Neuronal stem cell (in vitro differentiated cells): Measurements from ENCODE around the gene AOAH.
A peak's percentile ranks its signal among the peaks of the same experiment; 100 is the strongest.

ENCODE experiments used
- DNase-seq: peaks from one replicate; pipeline ENCODE4 v3.0.0-alpha.2; 2013; ENCODE audit warnings: low spot score
- H2AFZ ChIP-seq: one replicate; pipeline ENCODE4 v1.6.1; 2013; ENCODE audit warnings: mild to moderate bottlenecking, low read length, inconsistent platforms
- H2AK5ac ChIP-seq: 2 replicates; pipeline ENCODE4 v1.6.1; 2013; ENCODE audit warnings: low read depth, mild to moderate bottlenecking, inconsistent platforms, low read length, moderate library complexity, mixed read lengths
- H2BK120ac ChIP-seq: 2 replicates; pipeline ENCODE4 v1.6.1; 2013; ENCODE audit warnings: low read depth, mild to moderate bottlenecking, inconsistent platforms, low read length, moderate library complexity, mixed read lengths
- H2BK12ac ChIP-seq: one replicate; pipeline ENCODE4 v1.6.1; 2013; ENCODE audit warnings: low read length, inconsistent platforms
- H2BK15ac ChIP-seq: 2 replicates; pipeline ENCODE4 v1.6.1; 2013; ENCODE audit warnings: mild to moderate bottlenecking, low read length, inconsistent platforms, mixed read lengths
- H2BK5ac ChIP-seq: one replicate; pipeline ENCODE4 v1.6.1; 2013; ENCODE audit warnings: inconsistent platforms, mild to moderate bottlenecking, low read length, moderate library complexity
- H3K14ac ChIP-seq: one replicate; pipeline ENCODE4 v1.6.1; 2013; ENCODE audit warnings: low read length, inconsistent platforms
- H3K18ac ChIP-seq: 2 replicates; pipeline ENCODE4 v1.6.1; 2013; ENCODE audit warnings: low read length, inconsistent platforms
- H3K23ac ChIP-seq: 2 replicates; pipeline ENCODE4 v1.6.1; 2013; ENCODE audit warnings: low read depth, mild to moderate bottlenecking, mixed read lengths, low read length, inconsistent platforms; ENCODE audit not compliant: poor library complexity
- H3K27ac ChIP-seq: replicated peaks from 3 replicates; pipeline ENCODE4 v1.5.1; 2013; ENCODE audit warnings: low read length, inconsistent platforms
- H3K27me3 ChIP-seq, 3 experiments: 2 replicates each; pipeline ENCODE4 v1.6.1; 2013; ENCODE audit warnings: low read length in 3 of 3, mild to moderate bottlenecking in 2 of 3, inconsistent platforms in 1 of 3, low read depth in 1 of 3, mixed read lengths in 1 of 3, moderate library complexity in 1 of 3; ENCODE audit not compliant: control insufficient read depth in 3 of 3, insufficient read depth in 3 of 3
- H3K36me3 ChIP-seq, 2 donors: replicated peaks in 1 of 2; 2 replicates each; pipeline ENCODE4 v1.6.1; 2013; ENCODE audit warnings: low read length in 2 of 2; ENCODE audit not compliant: control insufficient read depth in 2 of 2, insufficient read depth in 2 of 2
- H3K4ac ChIP-seq: 2 replicates; pipeline ENCODE4 v1.6.1; 2013; ENCODE audit warnings: inconsistent platforms, mild to moderate bottlenecking, low read length, moderate library complexity
- H3K4me1 ChIP-seq, 2 donors: 1 replicate in 1 of 2; 2 replicates in 1 of 2; pipeline ENCODE4 v1.6.1; 2013; ENCODE audit warnings: low read length in 2 of 2, low read depth in 1 of 2; ENCODE audit not compliant: control insufficient read depth in 2 of 2, insufficient read depth in 1 of 2
- H3K4me2 ChIP-seq: one replicate; pipeline ENCODE4 v1.6.1; 2013; ENCODE audit warnings: mild to moderate bottlenecking, low read length, inconsistent platforms; ENCODE audit not compliant: insufficient read depth, poor library complexity, severe bottlenecking
- H3K4me3 ChIP-seq, 2 donors: 2 replicates each; pipeline ENCODE4 v1.5.1; 2013; ENCODE audit warnings: low read length in 2 of 2, mild to moderate bottlenecking in 2 of 2, inconsistent platforms in 1 of 2, moderate library complexity in 1 of 2
- H3K79me1 ChIP-seq: one replicate; pipeline ENCODE4 v1.6.1; 2013; ENCODE audit warnings: low read depth, mild to moderate bottlenecking, inconsistent platforms, low read length, moderate library complexity
- H3K9ac ChIP-seq: one replicate; pipeline ENCODE4 v1.6.1; 2013; ENCODE audit warnings: mild to moderate bottlenecking, low read depth, low read length, inconsistent platforms; ENCODE audit not compliant: poor library complexity
- H3K9me3 ChIP-seq, 2 donors: replicated peaks in 1 of 2; 2 replicates each; pipeline versions ENCODE3 to v1.6.1; 2013; ENCODE audit warnings: low read length in 2 of 2, mild to moderate bottlenecking in 2 of 2, inconsistent platforms in 1 of 2, low read depth in 1 of 2, mixed read lengths in 1 of 2, moderate library complexity in 1 of 2; ENCODE audit not compliant: control insufficient read depth in 2 of 2, insufficient read depth in 1 of 2
- H4K8ac ChIP-seq: one replicate; pipeline ENCODE4 v1.6.1; 2013; ENCODE audit warnings: low read depth, mild to moderate bottlenecking, inconsistent platforms, low read length, moderate library complexity
- H4K91ac ChIP-seq: one replicate; pipeline ENCODE4 v1.6.1; 2013; ENCODE audit warnings: low read length, low read depth, mild to moderate bottlenecking, inconsistent platforms; ENCODE audit not compliant: poor library complexity
- WGBS, 2 donors: extraction: QIAGEN DNeasy Blood & Tissue Kit; methylation state at CpG; one replicate each; pipeline ENCODE4 v1.1.7; 2013; ENCODE audit warnings: missing lambda C conversion rate in 2 of 2, mixed read lengths in 1 of 2; ENCODE audit not compliant: insufficient read length in 2 of 2, insufficient replicate concordance in 1 of 2; ENCODE audit errors: extremely low coverage in 2 of 2; 5-methylcytosine and 5-hydroxymethylcytosine counted together

The AOAH gene

DNA sequence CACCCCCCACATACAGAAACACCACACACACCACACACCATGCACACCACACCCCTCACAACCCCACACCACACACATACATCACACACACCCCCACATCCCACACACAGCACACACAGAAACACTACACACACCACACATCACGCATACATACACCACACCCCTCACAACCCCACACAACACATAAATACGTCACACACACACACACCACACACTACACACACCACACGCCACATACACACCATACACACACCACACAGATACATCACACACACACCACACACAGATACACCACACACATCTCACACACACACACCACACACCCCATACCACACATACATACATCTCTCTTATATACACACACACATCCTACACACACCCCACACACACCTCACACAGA, 208.4 kb downstream of the AOAH start:
- Histone ChIP-seq H4K91ac (no peak overlapping the region), H2BK120ac (no peak overlapping the region)

DNA sequence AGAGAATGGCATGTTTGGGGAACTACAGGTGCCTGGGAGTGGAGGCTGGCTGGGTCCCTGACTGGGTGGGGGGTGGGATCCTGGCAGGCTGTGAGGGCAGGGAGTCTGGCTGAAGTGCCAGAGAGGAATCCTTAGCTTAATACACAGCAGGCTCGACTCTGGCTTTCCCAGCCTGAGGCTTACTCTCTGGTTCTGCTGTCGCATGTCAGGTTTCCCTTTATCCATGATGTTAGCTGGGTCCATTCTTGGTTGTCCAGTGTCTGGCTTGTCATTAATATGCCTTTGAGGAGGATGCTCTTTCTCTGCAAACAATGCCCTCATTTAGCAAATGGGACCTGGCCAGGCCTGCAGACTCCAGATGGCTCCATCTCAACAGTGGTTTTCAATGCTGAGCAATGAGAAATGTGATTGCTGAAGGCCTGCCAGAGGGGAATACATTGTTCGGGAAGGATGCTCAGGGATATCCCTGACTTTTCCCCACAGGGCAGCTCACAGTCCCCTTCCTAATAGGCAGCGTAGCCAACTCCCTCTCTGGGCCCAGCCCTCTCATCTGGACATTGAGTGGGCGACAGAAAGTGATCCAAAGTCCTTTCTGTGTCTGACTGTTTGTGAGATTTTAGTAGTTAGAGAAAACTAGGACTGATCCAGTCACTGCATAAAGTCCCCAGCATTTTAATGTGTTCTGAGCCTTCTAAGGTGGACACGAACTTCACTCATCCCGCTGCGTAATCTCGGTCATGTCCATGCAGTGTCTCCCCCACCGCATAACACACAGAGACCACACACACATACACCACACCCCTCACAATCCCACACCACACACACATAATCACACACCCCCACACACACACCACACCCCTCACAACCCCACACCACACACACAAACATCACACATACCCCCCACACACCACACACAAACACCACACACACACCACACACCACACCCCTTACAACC, 209.7 kb downstream of the AOAH start:
- Histone ChIP-seq H3K18ac (no peak overlapping the region), H2AFZ (peak overlapping the region; percentile 55), H3K27ac (no peak overlapping the region), H3K14ac (no peak overlapping the region), H2BK120ac (no peak overlapping the region), H4K91ac (no peak overlapping the region), H3K9me3 (peaks cover 0 to 2% of the 10 kb centered on the region in 2 donors), H2BK12ac (no peak overlapping the region), H4K8ac (no peak overlapping the region), H3K4me2 (no peak overlapping the region), H3K4me3 (peak overlapping the region in 1 of 2 donors; percentile 36), H2BK15ac (no peak overlapping the region), H3K4ac (no peak overlapping the region), H3K4me1 (peaks cover 6% of the 10 kb centered on the region in 2 donors), H3K23ac (no peak overlapping the region), H2BK5ac (no peak overlapping the region), H3K27me3 (no peaks in the 10 kb centered on the region), H3K9ac (no peak overlapping the region), H3K36me3 (peaks cover 0 to 2% of the 10 kb centered on the region in 2 donors), H2AK5ac (no peak overlapping the region), H3K79me1 (no peaks in the 10 kb centered on the region)
- WGBS, 2 donors, result no CpG with 5 or more reads among the region's 10 CpGs
- DNase-seq, result no peak

More for the DNA sequence above, 208.4 kb downstream of the AOAH start:
- peak overlapping the region; percentile 54 for H2BK15ac ChIP-seq
- peak overlapping the region; percentile 53 for H3K9ac ChIP-seq
- DNase-seq, result no peak
- peaks cover 6 to 7% of the 10 kb centered on the region in 2 donors for H3K4me1 ChIP-seq
- no peak overlapping the region for H3K4me2 ChIP-seq
- H3K4ac ChIP-seq, result peak overlapping the region; percentile 87
- WGBS, 2 donors, result 100% methylated on average over 1 to 3 of the region's 3 CpGs
- H3K27me3 ChIP-seq, result no peaks in the 10 kb centered on the region
- H3K4me3 ChIP-seq, result peak overlapping the region in 1 of 2 donors; percentile 27
- no peak overlapping the region for H2AFZ ChIP-seq
- no peak overlapping the region for H3K27ac ChIP-seq
- peaks cover 0 to 2% of the 10 kb centered on the region in 2 donors for H3K9me3 ChIP-seq
- H3K23ac ChIP-seq, result peak overlapping the region; percentile 11
- H3K14ac ChIP-seq, result peak overlapping the region; percentile 3
- H3K18ac ChIP-seq, result peak overlapping the region; percentile 31
- H2AK5ac ChIP-seq, result no peak overlapping the region
- peak overlapping the region; percentile 35 for H2BK5ac ChIP-seq
- no peaks in the 10 kb centered on the region for H3K79me1 ChIP-seq
- peaks cover 0 to 2% of the 10 kb centered on the region in 2 donors for H3K36me3 ChIP-seq
- peak overlapping the region; percentile 98 for H2BK12ac ChIP-seq
- peak overlapping the region; percentile 33 for H4K8ac ChIP-seq

DNA sequence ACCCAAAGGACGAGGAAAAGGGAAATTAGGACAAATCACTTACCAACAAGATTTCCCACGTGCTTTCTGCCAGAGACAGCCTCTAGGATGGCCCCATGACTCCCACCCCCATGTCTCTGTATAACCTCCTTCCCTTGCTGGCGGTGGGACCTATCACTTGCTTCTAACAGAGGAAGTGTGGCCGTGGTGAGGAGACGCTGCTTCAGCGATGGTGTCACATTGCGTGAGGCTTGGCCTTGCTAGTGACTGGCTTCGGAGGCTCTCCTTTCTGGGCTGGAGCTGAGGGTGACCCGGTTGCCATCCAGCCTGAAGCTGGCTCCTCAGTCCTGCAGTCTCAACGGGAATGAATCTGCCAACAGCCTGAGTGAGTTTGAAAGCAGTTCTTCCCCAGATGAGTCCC, 210.9 kb downstream of the AOAH start:
- H2BK120ac ChIP-seq, result no peak overlapping the region

DNA sequence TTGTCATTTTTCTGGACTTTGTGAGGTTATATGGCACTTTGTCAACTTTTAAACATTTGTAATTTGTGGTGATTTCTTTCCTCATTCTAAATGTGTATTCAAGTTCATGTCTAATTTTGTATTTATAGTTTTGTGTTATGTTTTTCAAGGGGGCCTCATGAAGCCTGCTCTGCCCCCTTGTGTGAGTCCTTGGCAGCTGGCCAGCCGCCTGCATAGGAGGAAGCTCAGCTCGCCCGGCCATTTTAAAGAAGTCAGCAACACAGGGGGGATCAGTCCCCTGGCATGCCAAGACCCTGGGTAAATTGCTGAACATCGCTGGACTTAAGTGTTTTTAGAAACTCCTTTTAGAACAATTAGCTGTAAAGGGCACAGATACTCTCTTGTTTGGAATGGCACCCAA, 211.7 kb downstream of the AOAH start:
- H3K14ac ChIP-seq, result no peak overlapping the region

More for the DNA sequence above, 210.9 kb downstream of the AOAH start:
- H3K4me3 ChIP-seq, result no peak overlapping the region
- no peak overlapping the region for H3K14ac ChIP-seq
- no peaks in the 10 kb centered on the region for H3K27me3 ChIP-seq
- H3K27ac ChIP-seq, result no peak overlapping the region
- H2AFZ ChIP-seq, result no peak overlapping the region
- H3K18ac ChIP-seq, result no peak overlapping the region
- no peak overlapping the region for H2BK12ac ChIP-seq
- H2AK5ac ChIP-seq, result peak overlapping the region; percentile 44
- no peak overlapping the region for H2BK5ac ChIP-seq
- H3K79me1 ChIP-seq, result no peaks in the 10 kb centered on the region
- peaks cover 6% of the 10 kb centered on the region in 2 donors for H3K4me1 ChIP-seq
- WGBS, 2 donors, result no CpG with 5 or more reads among the region's 10 CpGs
- no peak overlapping the region for H3K23ac ChIP-seq
- H3K9ac ChIP-seq, result no peak overlapping the region
- peaks cover 0 to 2% of the 10 kb centered on the region in 2 donors for H3K36me3 ChIP-seq
- H2BK15ac ChIP-seq, result no peak overlapping the region
- DNase-seq, result no peak
- no peak overlapping the region for H3K4ac ChIP-seq
- H3K4me2 ChIP-seq, result no peak overlapping the region
- peaks cover 0 to 2% of the 10 kb centered on the region in 2 donors for H3K9me3 ChIP-seq
- no peak overlapping the region for H4K91ac ChIP-seq
- H4K8ac ChIP-seq, result no peak overlapping the region

More for the DNA sequence above, 211.7 kb downstream of the AOAH start:
- Histone ChIP-seq H3K4ac (no peak overlapping the region), H3K9me3 (peaks cover 0 to 2% of the 10 kb centered on the region in 2 donors), H4K91ac (no peak overlapping the region), H2AK5ac (no peak overlapping the region), H2BK120ac (no peak overlapping the region), H3K4me3 (no peak overlapping the region), H3K18ac (no peak overlapping the region), H2BK15ac (no peak overlapping the region), H4K8ac (no peak overlapping the region), H3K79me1 (no peaks in the 10 kb centered on the region), H3K23ac (no peak overlapping the region), H2AFZ (peak overlapping the region; percentile 45), H3K9ac (no peak overlapping the region), H3K36me3 (peaks cover 0 to 2% of the 10 kb centered on the region in 2 donors), H2BK12ac (no peak overlapping the region), H3K27me3 (no peaks in the 10 kb centered on the region), H3K27ac (no peak overlapping the region), H2BK5ac (no peak overlapping the region), H3K4me1 (peaks cover 6 to 8% of the 10 kb centered on the region in 2 donors), H3K4me2 (no peak overlapping the region)
- no peak for DNase-seq
- WGBS, 2 donors, result no CpG with 5 or more reads among the region's 4 CpGs
